ENCODE measurements around the gene TMEM219.

- TF ChIP-seq ZNF274 (IDR thresholded peaks at IDR 0.05; ENCODE audit: low read depth, low read length) (no peak), YY1 (IDR thresholded peaks at IDR 0.05; ENCODE audit: insufficient read depth, insufficient read length) (no peak), SUZ12 (IDR thresholded peaks at IDR 0.05; ENCODE audit: extremely low read depth, insufficient read depth, insufficient read length) (no peak)
Observed at GRCh38 chr16:29996766-29997250, 34.9 kb downstream of the TMEM219 start.

Measured in NT2/D1 (cell line).